NT2/D1 (cell line): ENCODE data around the gene ELF4.

Experiments used
- YY1 ChIP-seq: IDR thresholded peaks from 2 replicates; pipeline ENCODE4 v1.6.1; 2011; ENCODE audit not compliant: insufficient read length, insufficient read depth
- ZNF274 ChIP-seq: IDR thresholded peaks from 2 replicates; pipeline ENCODE4 v1.6.1; 2011; ENCODE audit warnings: mild to moderate bottlenecking, low read depth, low read length

GRCh38 chrX:130105244-130105643, 5.1 kb downstream of the ELF4 start:
- TF ChIP-seq ZNF274 (no peak), YY1 (no peak)
